Measurements from ENCODE around the gene GNAS-AS1. TPM values are rescaled to one million over a fixed set of nuclear protein-coding genes. Genes with fewer than 3 reads are reported as not detected.

GNAS-AS1 gene
- total RNA-seq, 3 donors from 2014 or later = 0.48 to 1.5 (median 0.98) TPM

DNA sequence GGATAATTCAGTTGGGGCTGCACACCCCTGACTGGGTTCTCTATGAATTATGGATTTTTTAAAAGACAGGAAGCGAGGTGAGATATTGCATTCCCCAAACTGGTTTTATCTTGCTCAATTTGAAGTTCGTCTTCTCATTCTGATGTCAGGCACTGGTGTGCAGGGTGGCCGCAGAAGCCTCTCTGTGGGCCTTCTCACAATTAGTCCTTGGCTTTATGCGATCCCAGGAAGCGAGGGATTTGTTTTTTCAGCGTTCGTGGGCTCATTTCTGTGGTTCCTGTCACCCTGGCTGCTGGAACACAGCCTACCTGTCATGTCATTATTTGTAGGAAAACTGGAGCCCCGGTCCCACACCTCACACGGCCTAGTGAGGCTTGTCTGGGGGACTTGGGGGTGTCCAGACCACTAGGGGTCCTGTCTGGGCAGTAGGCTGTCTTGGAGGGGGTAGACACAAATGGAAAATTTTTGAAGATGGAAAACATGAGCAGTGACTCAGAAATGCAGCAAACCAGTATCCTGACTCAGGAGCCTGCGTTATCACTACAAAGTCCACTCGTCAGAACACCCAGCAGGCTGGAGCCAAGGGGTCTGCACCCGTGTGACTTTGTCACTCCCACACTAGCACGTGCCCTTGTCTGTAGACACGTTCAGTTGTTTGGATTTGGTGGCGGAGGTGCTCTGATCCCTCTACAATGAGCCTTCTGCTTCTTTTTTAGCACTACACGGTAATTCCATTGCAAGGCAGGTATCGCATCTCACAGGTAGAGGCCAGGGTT lies 42.2 kb downstream of the GNAS-AS1 start:
- intact Hi-C loops (cut with DNase I; ENCODE audit: low total_unique reads) = no loop called here
- DNase-seq (ENCODE audit: low spot score in 2 of 2) = no peak
- no peak overlapping the region for H3K27ac ChIP-seq
- H3K36me3 ChIP-seq = no peaks in the 10 kb centered on the region
- H3K4me3 ChIP-seq = no peak overlapping the region
- no peaks in the 10 kb centered on the region for H3K4me1 ChIP-seq
- TF ChIP-seq, protein P1, sequence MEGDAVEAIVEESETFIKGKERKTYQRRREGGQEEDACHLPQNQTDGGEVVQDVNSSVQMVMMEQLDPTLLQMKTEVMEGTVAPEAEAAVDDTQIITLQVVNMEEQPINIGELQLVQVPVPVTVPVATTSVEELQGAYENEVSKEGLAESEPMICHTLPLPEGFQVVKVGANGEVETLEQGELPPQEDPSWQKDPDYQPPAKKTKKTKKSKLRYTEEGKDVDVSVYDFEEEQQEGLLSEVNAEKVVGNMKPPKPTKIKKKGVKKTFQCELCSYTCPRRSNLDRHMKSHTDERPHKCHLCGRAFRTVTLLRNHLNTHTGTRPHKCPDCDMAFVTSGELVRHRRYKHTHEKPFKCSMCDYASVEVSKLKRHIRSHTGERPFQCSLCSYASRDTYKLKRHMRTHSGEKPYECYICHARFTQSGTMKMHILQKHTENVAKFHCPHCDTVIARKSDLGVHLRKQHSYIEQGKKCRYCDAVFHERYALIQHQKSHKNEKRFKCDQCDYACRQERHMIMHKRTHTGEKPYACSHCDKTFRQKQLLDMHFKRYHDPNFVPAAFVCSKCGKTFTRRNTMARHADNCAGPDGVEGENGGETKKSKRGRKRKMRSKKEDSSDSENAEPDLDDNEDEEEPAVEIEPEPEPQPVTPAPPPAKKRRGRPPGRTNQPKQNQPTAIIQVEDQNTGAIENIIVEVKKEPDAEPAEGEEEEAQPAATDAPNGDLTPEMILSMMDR (IDR thresholded peaks at IDR 0.05) = no peak
- no peak for TF ChIP-seq POLR2AphosphoS5 (IDR thresholded peaks at IDR 0.05)
- TF ChIP-seq POLR2A (IDR thresholded peaks at IDR 0.05) = no peak
- no peaks in the 10 kb centered on the region for H3K9me3 ChIP-seq
- H3K27me3 ChIP-seq = peaks cover 0 to 22% of the 10 kb centered on the region in 2 donors

DNA sequence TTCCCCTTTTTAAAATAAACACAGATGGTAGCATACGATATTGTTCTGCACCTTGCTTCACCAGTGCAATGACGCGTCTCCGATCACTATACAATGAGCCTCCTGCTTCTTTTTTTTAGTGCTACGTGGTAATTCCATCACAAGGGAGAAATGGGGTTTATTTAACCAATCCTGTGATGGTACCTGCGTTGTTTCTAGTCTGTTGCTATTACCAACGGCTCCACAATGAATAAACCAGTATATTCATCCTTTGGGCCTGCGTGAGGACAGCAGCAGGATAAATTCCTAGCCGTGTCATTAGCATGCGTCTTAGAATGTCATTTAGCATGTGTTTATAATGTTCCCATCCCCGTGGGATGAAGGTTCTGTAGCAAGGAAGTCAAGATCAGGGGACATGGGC lies 42.9 kb downstream of the GNAS-AS1 start:
- Histone ChIP-seq H3K27ac (no peak overlapping the region), H3K4me1 (no peaks in the 10 kb centered on the region), H3K36me3 (no peaks in the 10 kb centered on the region), H3K9me3 (no peaks in the 10 kb centered on the region), H3K4me3 (no peak overlapping the region), H3K27me3 (peaks cover 0 to 26% of the 10 kb centered on the region in 2 donors)
- DNase-seq (ENCODE audit: low spot score in 2 of 2) = no peak
- TF ChIP-seq, protein P1 (IDR thresholded peaks at IDR 0.05) = no peak
- TF ChIP-seq POLR2A (IDR thresholded peaks at IDR 0.05) = no peak
- no peak for TF ChIP-seq POLR2AphosphoS5 (IDR thresholded peaks at IDR 0.05)
- intact Hi-C loops (cut with DNase I; ENCODE audit: low total_unique reads) = no loop called here

DNA sequence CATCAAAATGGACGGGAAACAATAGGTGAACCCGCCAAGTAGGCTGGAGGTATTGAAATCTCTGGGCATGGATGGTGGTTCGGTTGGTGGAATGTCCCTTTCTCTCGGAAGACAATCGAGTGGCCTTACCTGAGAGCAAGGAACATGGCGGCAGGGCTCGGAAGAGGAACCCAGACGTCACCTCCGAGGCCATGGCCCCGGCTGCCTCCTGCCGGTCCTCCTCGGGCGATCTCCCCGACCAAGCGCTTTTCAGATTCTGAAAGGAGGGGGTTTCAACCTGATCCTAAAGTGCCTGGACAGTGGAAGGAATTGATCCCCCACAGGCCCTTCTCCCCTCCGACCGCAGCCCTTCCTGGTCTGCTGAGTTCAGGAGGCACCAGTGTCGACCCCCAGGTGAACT lies 47.2 kb downstream of the GNAS-AS1 start:
- Histone ChIP-seq H3K9me3 (no peaks in the 10 kb centered on the region), H3K27me3 (peaks cover 0 to 12% of the 10 kb centered on the region in 2 donors), H3K36me3 (no peaks in the 10 kb centered on the region), H3K27ac (no peak overlapping the region), H3K4me3 (no peak overlapping the region), H3K4me1 (no peaks in the 10 kb centered on the region)
- TF ChIP-seq POLR2AphosphoS5 (IDR thresholded peaks at IDR 0.05) = no peak
- DNase-seq (ENCODE audit: low spot score in 2 of 2) = no peak
- intact Hi-C loops (cut with DNase I; ENCODE audit: low total_unique reads) = no loop called here

DNA sequence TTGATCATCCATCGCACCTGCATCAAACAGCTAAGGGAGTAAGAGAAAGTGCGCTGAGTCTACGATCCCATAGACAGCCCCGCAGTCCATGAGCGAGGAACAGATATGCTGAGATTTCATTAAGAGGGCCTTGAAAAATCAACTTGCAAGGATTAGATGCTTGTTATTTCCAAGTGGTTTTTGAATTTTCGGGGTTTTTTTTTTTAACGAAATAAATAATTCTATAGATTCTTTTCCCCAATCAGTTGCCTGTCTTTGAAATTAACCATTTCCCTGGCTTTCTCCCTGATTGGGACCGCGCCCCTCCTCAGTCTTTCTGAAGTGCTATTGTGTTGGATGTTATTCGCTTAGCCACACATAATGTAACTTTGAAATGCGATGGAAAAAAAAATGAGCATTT lies 48.6 kb downstream of the GNAS-AS1 start:
- H3K27me3 ChIP-seq = peaks cover 0 to 8% of the 10 kb centered on the region in 2 donors
- no peak overlapping the region for H3K4me3 ChIP-seq
- DNase-seq (ENCODE audit: low spot score in 2 of 2) = no peak
- no peaks in the 10 kb centered on the region for H3K36me3 ChIP-seq
- intact Hi-C loops (cut with DNase I; ENCODE audit: low total_unique reads) = no loop called here
- no peak overlapping the region for H3K27ac ChIP-seq
- H3K9me3 ChIP-seq = no peaks in the 10 kb centered on the region
- H3K4me1 ChIP-seq = no peaks in the 10 kb centered on the region
- TF ChIP-seq POLR2A (IDR thresholded peaks at IDR 0.05) = no peak
- TF ChIP-seq, protein P1 (IDR thresholded peaks at IDR 0.05) = no peak
- TF ChIP-seq POLR2AphosphoS5 (IDR thresholded peaks at IDR 0.05) = no peak

DNA sequence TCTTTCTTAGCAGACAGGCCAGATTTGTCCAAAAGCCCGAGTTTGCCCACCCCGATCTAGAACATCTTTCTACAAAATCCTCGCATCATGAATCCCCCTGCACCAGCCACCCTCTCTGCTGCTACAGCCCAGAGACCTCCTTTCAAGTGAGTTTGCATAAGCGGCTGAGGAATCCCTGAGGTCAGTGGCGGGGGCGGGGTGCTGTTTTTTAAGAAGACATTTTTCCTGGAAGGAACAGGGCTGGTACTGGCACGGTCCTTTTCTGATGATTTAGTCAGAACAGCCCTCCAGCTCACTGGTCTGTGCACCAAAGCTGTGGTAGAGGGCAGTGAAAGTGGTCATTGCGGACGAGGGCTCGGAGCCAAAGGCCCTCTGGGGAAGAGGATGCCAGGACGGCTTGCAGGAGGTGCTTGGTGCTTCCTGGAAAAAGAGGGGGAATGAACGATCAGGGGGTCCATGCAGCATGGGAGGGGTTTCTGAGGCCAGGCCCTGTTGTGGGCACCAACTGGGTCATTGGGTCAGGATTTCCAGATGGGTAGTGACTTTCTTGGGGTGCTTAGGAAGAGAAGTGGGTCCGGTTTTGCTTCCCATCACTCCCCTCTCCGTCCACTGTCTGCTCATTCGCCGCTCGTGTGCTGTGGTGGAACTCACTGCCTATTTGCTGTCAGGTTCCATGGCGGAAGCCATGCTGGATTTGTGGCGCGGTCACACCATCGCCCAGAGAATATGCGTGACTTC lies 50.4 kb downstream of the GNAS-AS1 start:
- DNase-seq (ENCODE audit: low spot score in 2 of 2) = no peak
- H3K4me3 ChIP-seq = no peak overlapping the region
- no peak for TF ChIP-seq POLR2A (IDR thresholded peaks at IDR 0.05)
- TF ChIP-seq, protein P1 (IDR thresholded peaks at IDR 0.05) = no peak
- TF ChIP-seq POLR2AphosphoS5 (IDR thresholded peaks at IDR 0.05) = no peak
- intact Hi-C loops (cut with DNase I; ENCODE audit: low total_unique reads) = no loop called here
- no peaks in the 10 kb centered on the region for H3K4me1 ChIP-seq
- H3K36me3 ChIP-seq = no peaks in the 10 kb centered on the region
- no peak overlapping the region for H3K27ac ChIP-seq
- H3K9me3 ChIP-seq = no peaks in the 10 kb centered on the region
- H3K27me3 ChIP-seq = peaks cover 0 to 8% of the 10 kb centered on the region in 2 donors
